Muscle layer of colon (tissue), 2 donors: ENCODE measurements around the gene MARK3.

Experiments used
- H3K27ac ChIP-seq: one replicate; pipeline ENCODE4 v1.7.0; 2013; ENCODE audit warnings: low read depth, mild to moderate bottlenecking, low read length, moderate library complexity
- H3K27me3 ChIP-seq, 2 donors: one replicate each; pipeline ENCODE4 v1.7.0; 2013; ENCODE audit warnings: low read length in 2 of 2, mild to moderate bottlenecking in 2 of 2; ENCODE audit not compliant: insufficient read depth in 2 of 2, control insufficient read depth in 1 of 2
- H3K36me3 ChIP-seq: one replicate; pipeline ENCODE4 v1.7.0; 2013; ENCODE audit warnings: mild to moderate bottlenecking, low read length; ENCODE audit not compliant: insufficient read depth
- H3K4me1 ChIP-seq: one replicate; pipeline ENCODE4 v1.7.0; 2013; ENCODE audit warnings: mild to moderate bottlenecking, low read length; ENCODE audit not compliant: insufficient read depth
- H3K4me3 ChIP-seq, 2 donors: one replicate each; pipeline ENCODE4 v1.7.0; 2013; ENCODE audit warnings: low read length in 2 of 2, low read depth in 1 of 2, mild to moderate bottlenecking in 1 of 2, moderate library complexity in 1 of 2
- H3K9ac ChIP-seq: one replicate; pipeline ENCODE4 v1.7.0; 2013; ENCODE audit warnings: low read length
- H3K9me3 ChIP-seq: one replicate; pipeline ENCODE4 v1.7.0; 2013; ENCODE audit warnings: mild to moderate bottlenecking, low read length
- donor health status: abdominal sarcoma.
- donor health status: Adenocarcinoma of cecum.

Gene MARK3

DNA sequence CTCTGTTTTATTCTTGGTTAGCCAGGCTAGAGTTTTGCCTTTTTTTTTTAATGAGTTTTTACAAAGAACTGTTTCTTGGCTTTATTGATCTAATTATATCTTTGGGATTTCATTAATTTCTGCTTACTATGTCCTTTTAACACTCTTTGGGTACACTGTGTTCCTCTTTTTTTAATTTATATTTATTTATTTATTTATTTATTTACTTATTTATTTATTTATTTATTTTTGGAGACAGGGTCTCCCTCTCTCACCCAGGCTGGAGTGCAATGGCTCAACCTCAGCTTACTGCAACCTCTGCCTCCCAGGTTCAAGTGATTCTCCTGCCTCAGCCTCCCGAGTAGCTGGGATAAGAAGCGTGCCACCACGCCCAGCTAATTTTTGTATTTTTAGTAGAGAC is 15.1 kb upstream of the MARK3 start:
- Histone ChIP-seq H3K9me3 (no peaks in the 10 kb centered on the region), H3K4me3 (no peak overlapping the region), H3K9ac (no peak overlapping the region), H3K27me3 (no peaks in the 10 kb centered on the region), H3K27ac (no peak overlapping the region), H3K36me3 (no peaks in the 10 kb centered on the region), H3K4me1 (no peaks in the 10 kb centered on the region)

GRCh38 chr14:103372017-103372416 is 13.2 kb upstream of the MARK3 start:
- no peak overlapping the region for H3K27ac ChIP-seq
- H3K9me3 ChIP-seq: no peaks in the 10 kb centered on the region
- no peaks in the 10 kb centered on the region for H3K36me3 ChIP-seq
- H3K4me3 ChIP-seq: no peak overlapping the region
- no peaks in the 10 kb centered on the region for H3K4me1 ChIP-seq
- H3K27me3 ChIP-seq: no peaks in the 10 kb centered on the region
- H3K9ac ChIP-seq: no peak overlapping the region

DNA sequence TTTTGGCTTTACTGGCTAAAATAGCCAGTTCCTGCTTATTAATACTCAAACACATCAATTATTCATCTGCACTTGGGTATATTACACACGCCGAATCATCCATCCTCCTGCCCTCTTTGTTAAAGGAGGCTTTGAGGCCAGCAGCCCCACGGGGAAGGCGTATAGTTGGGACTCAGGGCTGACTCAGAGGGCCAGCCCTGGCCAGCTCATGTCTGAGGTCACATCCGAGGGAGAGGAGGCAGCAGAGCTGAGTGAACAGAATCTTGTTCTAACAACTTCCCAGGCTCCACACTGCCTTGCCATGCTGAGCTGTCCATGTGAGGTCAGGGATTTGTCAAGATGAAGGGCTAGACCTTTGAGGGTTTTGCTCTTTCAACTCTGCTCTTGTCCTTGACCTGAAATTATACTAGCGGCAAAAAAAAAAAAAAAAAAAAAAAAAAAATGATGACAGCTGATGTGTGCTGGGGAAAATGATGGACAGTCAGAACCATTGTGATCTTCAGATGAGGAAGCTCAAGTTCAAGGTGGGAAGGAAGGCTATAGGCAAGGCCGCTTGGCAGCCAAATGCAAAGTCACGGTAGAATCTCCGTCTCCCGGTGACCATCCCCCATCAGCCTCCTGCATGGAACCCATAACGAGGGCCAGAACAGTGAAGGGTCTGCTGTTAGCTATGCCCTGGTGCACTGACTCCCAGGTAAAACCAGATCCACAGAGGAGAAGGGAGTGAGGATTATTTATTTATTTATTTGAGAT is 12.5 kb upstream of the MARK3 start:
- Histone ChIP-seq H3K27ac (no peak overlapping the region), H3K9ac (no peak overlapping the region), H3K27me3 (no peaks in the 10 kb centered on the region), H3K9me3 (no peaks in the 10 kb centered on the region), H3K4me1 (no peaks in the 10 kb centered on the region), H3K4me3 (no peak overlapping the region), H3K36me3 (no peaks in the 10 kb centered on the region)

GRCh38 chr14:103374121-103374520 is 11.1 kb upstream of the MARK3 start:
- Histone ChIP-seq H3K4me1 (no peaks in the 10 kb centered on the region), H3K4me3 (no peak overlapping the region), H3K9me3 (no peaks in the 10 kb centered on the region), H3K9ac (no peak overlapping the region), H3K36me3 (no peaks in the 10 kb centered on the region), H3K27ac (no peak overlapping the region), H3K27me3 (no peaks in the 10 kb centered on the region)

- no peaks in the 10 kb centered on the region for H3K27me3 ChIP-seq
- H3K9me3 ChIP-seq: no peaks in the 10 kb centered on the region
- no peak overlapping the region for H3K4me3 ChIP-seq
- no peak overlapping the region for H3K27ac ChIP-seq
- H3K4me1 ChIP-seq: no peaks in the 10 kb centered on the region
- no peaks in the 10 kb centered on the region for H3K36me3 ChIP-seq
- no peak overlapping the region for H3K9ac ChIP-seq
Measured at GRCh38 chr14:103377522-103378037, 7.6 kb upstream of the MARK3 start.

- H3K36me3 ChIP-seq: no peaks in the 10 kb centered on the region
- no peaks in the 10 kb centered on the region for H3K9me3 ChIP-seq
- H3K4me1 ChIP-seq: no peaks in the 10 kb centered on the region
- no peak overlapping the region for H3K4me3 ChIP-seq
- H3K9ac ChIP-seq: no peak overlapping the region
- H3K27me3 ChIP-seq: no peaks in the 10 kb centered on the region
- no peak overlapping the region for H3K27ac ChIP-seq
Measured at GRCh38 chr14:103378038-103378854, 7.0 kb upstream of the MARK3 start.

DNA sequence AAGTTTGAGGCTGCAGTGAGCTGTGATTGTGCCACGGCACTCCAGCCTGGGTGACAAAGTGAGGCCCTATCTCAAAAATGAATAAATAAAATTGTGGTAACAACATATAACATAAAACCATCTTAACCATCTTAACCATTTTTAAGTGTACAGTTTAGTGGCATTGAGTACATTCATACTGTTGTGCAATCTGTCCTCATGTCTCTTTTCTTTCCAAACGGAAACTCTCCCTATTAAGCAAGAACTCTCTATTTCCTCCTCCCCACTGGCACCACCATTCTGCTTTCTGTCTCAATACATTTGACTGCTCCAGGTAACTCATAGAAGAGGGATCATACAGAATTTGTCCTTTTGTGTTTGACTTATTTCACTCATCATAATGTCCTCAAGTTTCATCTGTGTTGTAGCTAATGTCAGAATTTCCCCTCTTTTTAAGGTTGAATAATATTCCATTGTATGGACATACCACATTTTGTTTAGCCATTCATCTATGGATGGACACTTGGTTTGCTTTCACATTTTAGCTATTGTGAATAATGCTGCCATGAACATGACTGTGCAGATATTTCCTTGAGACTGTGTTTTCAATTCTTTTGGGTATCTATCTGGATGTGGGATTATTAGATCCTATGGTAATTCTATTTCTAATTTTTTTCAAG is 4.4 kb upstream of the MARK3 start:
- no peak overlapping the region for H3K4me3 ChIP-seq
- H3K36me3 ChIP-seq: no peaks in the 10 kb centered on the region
- H3K9me3 ChIP-seq: no peaks in the 10 kb centered on the region
- no peak overlapping the region for H3K9ac ChIP-seq
- H3K27me3 ChIP-seq: no peaks in the 10 kb centered on the region
- peaks cover 6% of the 10 kb centered on the region for H3K4me1 ChIP-seq
- H3K27ac ChIP-seq: no peak overlapping the region

GRCh38 chr14:103382376-103382775 is 2.8 kb upstream of the MARK3 start:
- Histone ChIP-seq H3K27me3 (no peaks in the 10 kb centered on the region), H3K27ac (no peak overlapping the region), H3K36me3 (no peaks in the 10 kb centered on the region), H3K4me1 (peaks cover 9% of the 10 kb centered on the region), H3K9me3 (no peaks in the 10 kb centered on the region), H3K9ac (no peak overlapping the region), H3K4me3 (no peak overlapping the region)

DNA sequence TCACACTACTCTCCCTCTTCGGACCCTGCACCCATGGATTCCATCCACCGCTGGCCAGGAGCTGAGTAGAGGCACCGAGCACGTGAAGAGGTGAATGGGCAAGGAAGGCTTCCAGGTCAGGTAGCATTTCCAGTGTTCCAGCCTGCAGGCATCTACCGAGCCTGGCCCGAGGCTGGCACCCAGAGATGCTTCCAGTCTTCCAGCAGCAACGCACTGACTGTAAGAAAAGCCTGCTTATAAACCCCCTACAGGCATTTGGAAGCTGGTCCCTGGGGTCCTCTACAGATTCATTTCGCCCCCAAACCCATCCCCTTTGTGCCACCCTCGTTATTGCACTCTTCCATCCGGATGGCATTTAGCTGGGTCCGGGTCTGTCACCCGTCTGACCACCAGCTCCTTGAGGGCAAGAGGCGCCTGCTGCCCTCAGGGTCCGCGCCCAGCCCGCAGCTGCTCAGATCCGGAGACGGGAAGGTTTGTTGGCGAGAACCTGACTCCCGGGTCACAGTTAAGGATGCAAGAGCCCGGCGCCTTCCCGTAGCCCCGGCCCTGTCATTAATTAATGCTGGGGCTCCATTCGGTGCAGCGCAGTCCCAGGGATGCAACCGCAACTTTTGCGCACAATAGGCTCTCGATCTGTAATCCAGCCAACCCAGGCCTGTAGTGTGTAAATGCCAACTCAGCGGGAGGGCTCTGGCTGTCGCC is 614 bp upstream of the MARK3 start:
- peak overlapping the region; percentile 45 for H3K27ac ChIP-seq
- H3K9ac ChIP-seq: no peak overlapping the region
- H3K4me1 ChIP-seq: peaks cover 24% of the 10 kb centered on the region
- no peaks in the 10 kb centered on the region for H3K9me3 ChIP-seq
- H3K27me3 ChIP-seq: no peaks in the 10 kb centered on the region
- H3K36me3 ChIP-seq: no peaks in the 10 kb centered on the region
- H3K4me3 ChIP-seq: peak overlapping the region; percentile 71 to 92

DNA sequence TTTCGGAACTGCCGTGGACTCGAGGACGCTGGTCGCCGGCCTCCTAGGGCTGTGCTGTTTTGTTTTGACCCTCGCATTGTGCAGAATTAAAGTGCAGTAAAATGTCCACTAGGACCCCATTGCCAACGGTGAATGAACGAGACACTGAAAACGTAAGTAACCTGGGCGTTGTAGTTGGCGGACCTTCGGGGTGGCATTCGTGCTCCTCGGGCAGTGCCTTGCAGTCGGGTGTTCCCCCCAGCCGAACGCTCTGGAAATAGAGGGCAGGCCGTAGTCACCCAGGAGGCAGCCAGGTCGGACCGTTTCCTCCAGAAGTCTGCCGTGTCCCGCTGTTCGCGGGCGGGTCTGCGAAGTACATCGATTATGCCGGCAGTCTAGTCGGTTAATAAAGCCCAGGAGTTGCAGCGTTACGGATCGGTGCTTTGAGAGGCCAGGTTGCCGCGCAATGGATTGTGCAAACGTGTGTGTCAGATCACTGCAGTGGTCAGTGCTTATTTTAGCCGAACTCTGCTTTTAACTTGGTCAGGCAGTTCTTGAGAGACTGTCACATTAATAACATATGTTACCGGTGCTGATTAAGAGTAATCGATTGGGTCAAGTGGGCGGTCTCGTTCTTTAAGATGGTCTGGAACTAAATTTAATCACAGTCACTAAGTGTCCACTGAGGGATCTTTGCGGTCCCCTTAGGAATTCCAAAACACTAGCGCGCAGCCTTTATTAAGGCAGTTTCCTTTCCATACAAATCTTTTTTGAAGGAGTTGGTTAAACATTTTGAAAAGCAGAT is 906 bp downstream of the MARK3 start:
- Histone ChIP-seq H3K27ac (peak overlapping the region; percentile 93), H3K9ac (peak overlapping the region; percentile 67), H3K4me3 (peak overlapping the region; percentile 71 to 92), H3K36me3 (no peaks in the 10 kb centered on the region), H3K9me3 (no peaks in the 10 kb centered on the region), H3K27me3 (no peaks in the 10 kb centered on the region), H3K4me1 (peaks cover 24% of the 10 kb centered on the region)
